ENCODE results near the gene FAM114A1. TPM values are rescaled to one million over a fixed set of nuclear protein-coding genes. Genes with fewer than 3 reads are reported as not detected.
"Not testable (repeated sequence)": the region's sequence is repeated elsewhere in the genome, so short reads cannot be mapped to it uniquely, and the experiment has no call there.

Gene FAM114A1
- total and polyA plus RNA-seq, 4 donors = 16.2 to 71.8 (median 36.9) TPM

DNA sequence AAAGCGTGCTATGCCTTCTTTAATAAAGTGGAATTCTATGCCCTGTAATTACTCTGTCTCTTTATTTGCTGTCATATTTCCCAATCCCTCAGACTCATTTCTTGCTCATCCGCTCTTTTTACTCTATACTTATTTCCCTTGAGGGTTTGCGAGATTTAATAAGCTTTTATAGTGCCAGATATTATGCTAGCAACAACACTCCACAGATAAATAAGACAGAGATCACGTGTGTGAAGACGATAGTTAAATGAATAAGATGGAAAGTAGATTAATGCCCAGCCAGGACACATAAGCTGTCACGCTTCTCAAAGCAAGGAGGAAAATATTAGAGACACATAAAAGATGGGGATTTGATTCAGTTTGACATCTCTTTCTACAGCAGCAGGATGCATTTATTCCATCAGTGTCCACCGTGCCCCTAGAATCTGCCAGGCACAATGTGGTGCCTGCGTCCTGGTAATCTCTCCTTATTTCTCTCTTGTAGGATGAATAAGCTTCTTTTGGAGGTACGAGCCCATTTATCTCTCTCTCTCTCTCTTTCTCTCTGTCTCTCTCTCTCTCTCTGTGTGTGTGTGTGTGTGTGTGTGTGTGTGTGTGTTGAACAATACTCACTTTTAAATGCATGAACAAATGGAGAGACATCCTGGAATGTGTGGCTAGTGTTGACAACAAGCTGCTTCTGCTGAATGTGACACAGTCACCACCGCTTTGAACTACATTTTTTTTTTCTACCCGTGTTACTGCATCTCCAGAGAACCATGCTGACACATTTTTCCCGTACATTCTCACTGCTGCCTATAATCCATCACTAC, 116.4 kb downstream of the FAM114A1 start:
- Histone ChIP-seq H3K4me1 (ENCODE audit: control insufficient read depth, insufficient read depth, low read length) (no peaks in the 10 kb centered on the region), H3K27ac (ENCODE audit: low read depth, low read length) (peak overlapping the region; percentile 11), H3K36me3 (ENCODE audit: control insufficient read depth, insufficient read depth, low read length) (no peaks in the 10 kb centered on the region), H3K9me3 (ENCODE audit: control insufficient read depth, insufficient read depth, low read length) (no peaks in the 10 kb centered on the region), H3K4me3 (ENCODE audit: low read depth, low read length) (no peak overlapping the region), H3K27me3 (ENCODE audit: control insufficient read depth, insufficient read depth, low read length) (no peaks in the 10 kb centered on the region)
- no CpG with 5 or more reads among the region's 12 CpGs for WGBS (ENCODE audit: insufficient coverage)
- DNase-seq (ENCODE audit: low read depth in 4 of 6, low spot score in 6 of 6) = peak in 4 of 6 donors; percentile 43 to 97 (median 55)

DNA sequence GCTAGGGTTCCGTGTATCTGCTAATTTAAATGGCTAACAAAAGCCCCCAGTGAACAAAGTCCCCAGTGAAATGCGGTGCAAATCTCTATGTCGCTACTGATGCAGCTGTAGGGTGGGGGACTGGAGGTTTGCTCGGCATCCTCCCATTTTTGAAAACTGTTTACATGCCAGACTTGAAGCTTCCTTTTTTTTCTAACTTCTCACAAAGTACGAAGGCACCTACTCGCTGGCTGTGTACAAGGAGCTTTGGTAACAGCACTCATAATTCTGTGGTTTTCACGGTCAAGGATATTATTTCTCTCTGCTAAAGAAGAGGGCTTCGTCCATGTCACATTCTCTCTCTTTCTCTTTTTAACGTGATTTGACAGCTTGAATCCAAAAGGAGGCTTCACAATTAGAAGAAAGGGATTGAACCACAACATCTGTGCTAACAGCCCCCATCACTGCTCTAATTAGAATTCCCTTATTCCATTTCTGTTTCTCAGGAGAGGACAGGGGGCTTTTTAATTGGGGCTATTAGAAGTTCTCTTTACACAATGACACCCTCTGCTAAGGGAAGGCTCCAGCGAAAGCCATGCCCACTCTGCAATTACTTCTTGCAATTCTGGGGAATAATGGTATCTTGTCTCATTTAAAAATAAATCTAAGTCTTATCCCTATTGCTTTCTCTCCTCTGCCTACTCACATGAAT, 117.9 kb downstream of the FAM114A1 start:
- H3K9me3 ChIP-seq (ENCODE audit: control insufficient read depth, insufficient read depth, low read length) = no peaks in the 10 kb centered on the region
- H3K4me3 ChIP-seq (ENCODE audit: low read depth, low read length) = no peak overlapping the region
- H3K4me1 ChIP-seq (ENCODE audit: control insufficient read depth, insufficient read depth, low read length) = no peaks in the 10 kb centered on the region
- no peaks in the 10 kb centered on the region for H3K36me3 ChIP-seq (ENCODE audit: control insufficient read depth, insufficient read depth, low read length)
- WGBS (ENCODE audit: insufficient coverage) = 31% methylated on average over 6 of the region's 10 CpGs
- H3K27ac ChIP-seq (ENCODE audit: low read depth, low read length) = no peak overlapping the region
- DNase-seq (ENCODE audit: low read depth in 4 of 6, low spot score in 6 of 6) = peak in 2 of 6 donors; percentile 19 to 31
- H3K27me3 ChIP-seq (ENCODE audit: control insufficient read depth, insufficient read depth, low read length) = no peaks in the 10 kb centered on the region

DNA sequence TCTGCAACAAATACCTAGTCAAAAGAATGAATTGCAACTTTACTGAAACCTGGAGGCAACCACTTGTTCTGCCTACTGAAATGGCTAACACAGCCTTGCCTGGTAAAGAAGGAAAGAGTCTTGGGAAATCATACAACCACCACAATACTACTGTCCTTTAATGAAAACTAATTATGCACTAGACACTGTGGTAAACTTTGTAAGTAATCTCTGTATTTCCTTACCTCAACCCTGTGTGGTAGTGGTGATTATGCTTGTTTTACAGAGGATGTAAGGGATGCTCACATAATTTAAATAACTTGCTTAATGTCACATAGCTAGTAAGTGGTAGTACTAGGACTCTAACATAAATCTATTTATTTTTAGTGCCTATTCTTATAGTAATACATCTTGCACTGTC, 119.9 kb downstream of the FAM114A1 start:
- Histone ChIP-seq H3K4me3 (ENCODE audit: low read depth, low read length) (no peak overlapping the region), H3K36me3 (ENCODE audit: control insufficient read depth, insufficient read depth, low read length) (no peaks in the 10 kb centered on the region), H3K4me1 (ENCODE audit: control insufficient read depth, insufficient read depth, low read length) (no peaks in the 10 kb centered on the region), H3K9me3 (ENCODE audit: control insufficient read depth, insufficient read depth, low read length) (no peaks in the 10 kb centered on the region), H3K27ac (ENCODE audit: low read depth, low read length) (no peak overlapping the region), H3K27me3 (ENCODE audit: control insufficient read depth, insufficient read depth, low read length) (no peaks in the 10 kb centered on the region)
- no peak for DNase-seq (ENCODE audit: low read depth in 4 of 6, low spot score in 6 of 6)

DNA sequence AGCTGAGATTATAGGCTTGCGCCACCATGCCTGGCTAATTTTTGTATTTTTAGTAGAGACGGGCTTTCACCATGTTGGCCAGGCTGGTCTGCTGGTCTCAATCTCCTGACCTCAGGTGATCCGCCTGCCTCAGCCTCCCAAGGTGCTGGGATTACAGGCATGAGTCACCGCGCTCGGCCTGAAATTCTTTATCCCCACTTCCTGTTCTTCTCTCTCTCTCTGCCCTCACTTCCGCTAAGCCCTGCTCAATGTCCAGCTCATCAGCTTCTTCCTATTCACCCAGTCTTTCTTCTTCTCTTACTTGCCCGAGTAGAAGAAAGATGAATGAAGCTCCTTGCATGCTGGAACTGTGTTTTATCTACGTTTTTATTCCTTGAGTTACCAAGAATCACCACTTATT, 120.7 kb downstream of the FAM114A1 start:
- not testable (repeated sequence) for H3K27ac ChIP-seq (ENCODE audit: low read depth, low read length); H3K4me1 ChIP-seq (ENCODE audit: control insufficient read depth, insufficient read depth, low read length); H3K36me3 ChIP-seq (ENCODE audit: control insufficient read depth, insufficient read depth, low read length); H3K27me3 ChIP-seq (ENCODE audit: control insufficient read depth, insufficient read depth, low read length); H3K9me3 ChIP-seq (ENCODE audit: control insufficient read depth, insufficient read depth, low read length); H3K4me3 ChIP-seq (ENCODE audit: low read depth, low read length); DNase-seq (ENCODE audit: low read depth in 4 of 6, low spot score in 6 of 6)
- 95% methylated on average over 6 of the region's 9 CpGs for WGBS (ENCODE audit: insufficient coverage)

DNA sequence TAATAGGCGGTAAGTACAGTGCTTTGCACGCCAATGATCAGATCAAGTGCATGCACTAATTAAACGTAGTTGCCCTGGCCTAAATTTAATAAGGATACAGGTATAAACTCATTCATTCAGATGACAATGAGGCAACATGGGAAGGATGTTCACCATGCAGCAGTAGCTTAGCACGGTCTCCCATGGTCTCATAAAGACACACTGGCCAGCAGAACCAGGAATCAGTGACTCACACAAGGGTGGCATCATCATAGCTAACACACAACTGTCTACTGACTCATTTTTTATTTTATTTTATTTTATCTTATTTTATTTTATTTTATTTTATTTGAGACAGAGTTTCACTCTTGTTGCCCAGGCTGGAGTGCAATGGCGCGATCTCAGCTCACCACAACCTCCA, 121.9 kb downstream of the FAM114A1 start:
- no peaks in the 10 kb centered on the region for H3K4me1 ChIP-seq (ENCODE audit: control insufficient read depth, insufficient read depth, low read length)
- H3K27me3 ChIP-seq (ENCODE audit: control insufficient read depth, insufficient read depth, low read length) = no peaks in the 10 kb centered on the region
- H3K27ac ChIP-seq (ENCODE audit: low read depth, low read length) = no peak overlapping the region
- no peak overlapping the region for H3K4me3 ChIP-seq (ENCODE audit: low read depth, low read length)
- H3K9me3 ChIP-seq (ENCODE audit: control insufficient read depth, insufficient read depth, low read length) = no peaks in the 10 kb centered on the region
- 89% methylated on average over 3 of the region's 6 CpGs for WGBS (ENCODE audit: insufficient coverage)
- no peaks in the 10 kb centered on the region for H3K36me3 ChIP-seq (ENCODE audit: control insufficient read depth, insufficient read depth, low read length)
- DNase-seq (ENCODE audit: low read depth in 4 of 6, low spot score in 6 of 6) = no peak

DNA sequence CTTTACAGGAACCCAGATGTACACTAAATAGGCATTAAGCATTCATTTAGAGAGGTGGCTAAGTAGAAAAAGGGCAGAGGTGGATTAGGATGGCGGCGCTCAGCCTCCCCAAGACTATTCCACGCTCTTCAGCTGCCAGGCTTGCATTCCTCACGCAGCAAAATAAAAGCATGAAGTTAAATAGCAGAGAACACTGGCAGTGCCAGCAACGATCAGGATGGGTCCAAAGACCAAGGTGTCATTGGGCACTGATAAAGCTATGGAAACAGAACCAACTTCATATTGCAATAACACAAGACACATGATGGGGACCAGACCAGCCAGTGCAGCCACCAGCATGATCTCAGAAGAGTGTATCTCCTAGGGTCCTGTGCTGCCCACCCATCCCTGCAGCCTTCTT, 122.6 kb downstream of the FAM114A1 start:
- H3K4me1 ChIP-seq (ENCODE audit: control insufficient read depth, insufficient read depth, low read length) = no peaks in the 10 kb centered on the region
- no peaks in the 10 kb centered on the region for H3K36me3 ChIP-seq (ENCODE audit: control insufficient read depth, insufficient read depth, low read length)
- no peaks in the 10 kb centered on the region for H3K27me3 ChIP-seq (ENCODE audit: control insufficient read depth, insufficient read depth, low read length)
- H3K4me3 ChIP-seq (ENCODE audit: low read depth, low read length) = no peak overlapping the region
- no peak overlapping the region for H3K27ac ChIP-seq (ENCODE audit: low read depth, low read length)
- 71% methylated on average over 1 of the region's 5 CpGs for WGBS (ENCODE audit: insufficient coverage)
- DNase-seq (ENCODE audit: low read depth in 4 of 6, low spot score in 6 of 6) = no peak
- no peaks in the 10 kb centered on the region for H3K9me3 ChIP-seq (ENCODE audit: control insufficient read depth, insufficient read depth, low read length)

DNA sequence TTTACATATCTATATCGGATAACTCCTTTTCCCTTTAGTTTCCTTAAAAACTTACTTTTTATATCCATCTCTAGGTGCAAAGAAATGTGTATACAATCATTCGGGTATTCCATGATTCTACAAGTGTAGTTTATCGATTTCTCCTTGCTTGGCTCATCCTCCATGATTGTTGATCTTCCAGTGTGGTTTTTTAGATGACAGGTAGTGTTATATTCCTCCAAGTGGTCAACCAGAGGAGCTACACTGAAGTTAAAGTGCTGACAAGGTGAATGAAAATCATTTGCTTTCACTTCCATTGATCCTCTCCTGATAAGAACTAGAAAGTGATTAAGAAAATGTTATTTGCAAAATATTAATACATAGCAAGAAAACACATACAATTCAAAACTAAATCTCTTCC, 126.1 kb downstream of the FAM114A1 start:
- no peak for DNase-seq (ENCODE audit: low read depth in 4 of 6, low spot score in 6 of 6)
- no peaks in the 10 kb centered on the region for H3K36me3 ChIP-seq (ENCODE audit: control insufficient read depth, insufficient read depth, low read length)
- H3K4me1 ChIP-seq (ENCODE audit: control insufficient read depth, insufficient read depth, low read length) = no peaks in the 10 kb centered on the region
- no peak overlapping the region for H3K4me3 ChIP-seq (ENCODE audit: low read depth, low read length)
- H3K27ac ChIP-seq (ENCODE audit: low read depth, low read length) = no peak overlapping the region
- WGBS (ENCODE audit: insufficient coverage) = no CpG with 5 or more reads among the region's 3 CpGs
- no peaks in the 10 kb centered on the region for H3K9me3 ChIP-seq (ENCODE audit: control insufficient read depth, insufficient read depth, low read length)
- no peaks in the 10 kb centered on the region for H3K27me3 ChIP-seq (ENCODE audit: control insufficient read depth, insufficient read depth, low read length)

DNA sequence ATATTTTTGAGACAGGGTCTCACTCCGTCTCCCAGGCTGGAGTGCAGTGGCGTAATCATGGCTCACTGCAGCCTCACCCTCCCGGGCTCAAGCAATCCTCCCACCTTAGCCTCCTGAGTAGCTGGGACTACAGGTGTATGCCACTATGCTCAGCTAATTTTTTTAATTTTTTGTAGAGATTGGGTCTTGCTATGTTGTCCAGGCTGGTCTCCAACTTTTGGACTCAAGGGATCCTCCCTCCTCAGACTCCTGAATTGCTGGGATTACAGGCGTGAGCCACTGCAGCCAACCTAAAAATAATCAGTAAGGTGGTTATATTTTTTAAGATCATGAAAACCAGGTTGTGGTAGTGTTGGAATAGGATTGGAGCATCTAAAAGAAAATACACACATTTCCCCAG, 126.5 kb downstream of the FAM114A1 start:
- Histone ChIP-seq H3K4me1 (ENCODE audit: control insufficient read depth, insufficient read depth, low read length) (no peaks in the 10 kb centered on the region), H3K27me3 (ENCODE audit: control insufficient read depth, insufficient read depth, low read length) (no peaks in the 10 kb centered on the region), H3K27ac (ENCODE audit: low read depth, low read length) (no peak overlapping the region), H3K36me3 (ENCODE audit: control insufficient read depth, insufficient read depth, low read length) (no peaks in the 10 kb centered on the region), H3K4me3 (ENCODE audit: low read depth, low read length) (no peak overlapping the region), H3K9me3 (ENCODE audit: control insufficient read depth, insufficient read depth, low read length) (no peaks in the 10 kb centered on the region)
- no CpG with 5 or more reads among the region's 4 CpGs for WGBS (ENCODE audit: insufficient coverage)
- DNase-seq (ENCODE audit: low read depth in 4 of 6, low spot score in 6 of 6) = no peak

Measured in spinal cord (tissue), 10 donors.